Measurements from ENCODE around the gene SP5. TPM values are rescaled to one million over a fixed set of nuclear protein-coding genes. Genes with fewer than 3 reads are reported as not detected.

SP5 gene
- total and polyA plus RNA-seq, 4 donors, result 0.05 to 1.6 (median 1.2) TPM

DNA sequence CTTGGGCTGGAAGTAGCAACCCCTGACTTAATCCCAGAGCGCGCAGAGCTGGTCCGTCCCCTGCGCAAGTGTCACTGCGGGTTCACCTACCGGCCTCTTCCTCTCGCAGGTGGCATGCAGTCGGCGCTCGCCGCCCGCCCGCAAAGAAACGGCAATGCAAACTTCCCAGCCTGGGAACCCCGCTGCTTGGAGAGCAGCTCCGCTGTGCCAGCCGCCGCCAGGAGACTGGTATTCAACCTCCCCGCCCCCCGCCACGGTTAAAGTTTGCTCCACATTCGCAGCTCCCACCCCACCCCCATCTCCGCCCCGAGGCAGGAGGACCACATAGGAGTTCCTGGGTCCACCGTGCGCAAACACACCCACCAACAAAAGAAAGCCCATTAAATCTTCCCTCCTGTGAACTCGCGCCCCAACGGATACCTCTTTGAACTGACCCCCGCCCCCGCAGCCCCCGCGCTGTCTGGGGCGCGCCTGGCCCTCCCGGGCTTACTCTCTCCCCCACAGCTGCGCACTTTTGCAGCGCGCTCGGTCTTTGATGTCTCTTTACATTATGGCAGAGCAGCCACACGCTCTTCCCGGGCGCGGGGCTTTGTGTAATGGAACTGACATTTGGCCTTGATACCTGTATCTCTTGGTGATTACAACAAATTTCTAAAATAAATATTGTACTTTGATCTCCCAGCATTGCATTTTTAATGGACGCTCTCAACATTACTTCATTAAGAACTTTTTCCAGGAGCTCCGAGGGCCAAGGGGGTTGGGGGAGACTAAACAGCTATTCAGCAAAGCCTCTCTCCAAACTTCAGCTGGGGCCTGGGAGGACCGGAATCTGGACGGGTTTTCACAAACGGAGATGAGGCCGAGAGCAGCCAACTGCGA is 3.1 kb upstream of the SP5 start:
- peaks cover 0 to 2% (median 0%) of the 10 kb centered on the region in 4 donors for H3K36me3 ChIP-seq (ENCODE audit: control insufficient read depth in 4 of 4, insufficient read depth in 3 of 4, low read depth in 1 of 4, low read length in 3 of 4)
- peaks cover 16 to 43% (median 28%) of the 10 kb centered on the region in 4 donors for H3K4me1 ChIP-seq (ENCODE audit: control insufficient read depth in 4 of 4, insufficient read depth in 4 of 4, low read length in 3 of 4)
- 5% methylated on average over 51 of the region's 51 CpGs for WGBS
- H3K9ac ChIP-seq (ENCODE audit: low read depth in 1 of 2, low read length in 2 of 2), result no peak overlapping the region
- TF ChIP-seq FOXA1 (IDR thresholded peaks at IDR 0.05) (no peak), RAD21 (IDR thresholded peaks at IDR 0.05) (peak in 1 of 2 donors; percentile 12)
- no peak for DNase-seq (ENCODE audit: low spot score)
- no peaks in the 10 kb centered on the region for H3K9me3 ChIP-seq (ENCODE audit: control insufficient read depth in 4 of 4, low read length in 3 of 4)
- peak overlapping the region in 1 of 3 donors; percentile 44 for H3K4me3 ChIP-seq (ENCODE audit: low read depth in 1 of 3, low read length in 3 of 3)
- no peak overlapping the region for H3K27ac ChIP-seq (ENCODE audit: low read depth in 1 of 2, low read length in 2 of 2)
- no peaks in the 10 kb centered on the region for H3K27me3 ChIP-seq (ENCODE audit: control insufficient read depth in 4 of 4, insufficient read depth in 4 of 4, low read length in 3 of 4)

DNA sequence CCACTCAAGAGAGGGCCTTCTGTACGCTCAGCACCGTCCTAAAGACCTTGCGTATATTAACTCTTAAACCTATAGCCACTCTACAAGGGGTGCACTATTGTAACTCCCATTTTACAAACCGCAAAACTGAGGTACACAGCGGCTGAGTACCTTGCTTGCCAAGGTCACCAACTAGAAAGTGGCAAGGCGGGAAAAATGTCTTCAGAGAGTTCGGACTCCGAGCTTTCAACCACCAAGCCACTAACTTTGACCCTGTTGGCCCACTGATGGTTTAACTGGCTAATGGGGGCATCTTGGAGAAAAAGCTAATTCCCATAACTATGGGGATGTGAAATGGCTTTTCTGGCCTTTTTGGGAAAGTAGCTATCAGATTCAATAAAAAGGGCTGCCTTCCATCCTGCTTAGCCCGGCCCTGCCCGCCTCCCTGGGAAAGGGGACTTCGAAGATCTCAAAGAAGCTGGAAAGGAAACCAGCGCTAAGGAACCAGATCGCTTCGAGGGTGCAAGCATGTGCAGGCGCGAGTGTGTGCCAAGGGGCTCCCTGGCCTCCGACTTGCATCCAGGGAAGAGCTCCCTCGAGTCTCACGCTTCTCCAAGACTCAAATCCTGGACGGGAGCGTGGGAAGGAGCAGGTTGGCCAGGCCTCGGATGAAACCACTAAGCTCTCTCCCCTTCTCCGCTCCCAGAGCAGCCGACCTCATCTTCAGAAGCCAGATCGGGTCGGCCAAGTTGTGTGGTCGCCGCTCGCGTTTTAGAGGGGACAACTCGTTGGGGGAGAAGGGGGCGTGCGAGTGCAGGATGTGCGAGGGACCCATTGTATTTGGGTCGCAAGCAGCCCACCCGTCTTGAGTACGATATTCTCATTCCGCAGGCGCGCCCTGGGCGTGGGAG is 2.2 kb upstream of the SP5 start:
- TF ChIP-seq, protein P1, sequence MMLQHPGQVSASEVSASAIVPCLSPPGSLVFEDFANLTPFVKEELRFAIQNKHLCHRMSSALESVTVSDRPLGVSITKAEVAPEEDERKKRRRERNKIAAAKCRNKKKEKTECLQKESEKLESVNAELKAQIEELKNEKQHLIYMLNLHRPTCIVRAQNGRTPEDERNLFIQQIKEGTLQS (IDR thresholded peaks at IDR 0.05), result no peak
- TF ChIP-seq JUND (IDR thresholded peaks at IDR 0.05) (no peak), TAF1 (conservative IDR thresholded peaks at IDR 0.05) (no peak)
- TF ChIP-seq, protein P2, sequence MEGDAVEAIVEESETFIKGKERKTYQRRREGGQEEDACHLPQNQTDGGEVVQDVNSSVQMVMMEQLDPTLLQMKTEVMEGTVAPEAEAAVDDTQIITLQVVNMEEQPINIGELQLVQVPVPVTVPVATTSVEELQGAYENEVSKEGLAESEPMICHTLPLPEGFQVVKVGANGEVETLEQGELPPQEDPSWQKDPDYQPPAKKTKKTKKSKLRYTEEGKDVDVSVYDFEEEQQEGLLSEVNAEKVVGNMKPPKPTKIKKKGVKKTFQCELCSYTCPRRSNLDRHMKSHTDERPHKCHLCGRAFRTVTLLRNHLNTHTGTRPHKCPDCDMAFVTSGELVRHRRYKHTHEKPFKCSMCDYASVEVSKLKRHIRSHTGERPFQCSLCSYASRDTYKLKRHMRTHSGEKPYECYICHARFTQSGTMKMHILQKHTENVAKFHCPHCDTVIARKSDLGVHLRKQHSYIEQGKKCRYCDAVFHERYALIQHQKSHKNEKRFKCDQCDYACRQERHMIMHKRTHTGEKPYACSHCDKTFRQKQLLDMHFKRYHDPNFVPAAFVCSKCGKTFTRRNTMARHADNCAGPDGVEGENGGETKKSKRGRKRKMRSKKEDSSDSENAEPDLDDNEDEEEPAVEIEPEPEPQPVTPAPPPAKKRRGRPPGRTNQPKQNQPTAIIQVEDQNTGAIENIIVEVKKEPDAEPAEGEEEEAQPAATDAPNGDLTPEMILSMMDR (IDR thresholded peaks at IDR 0.05; ENCODE audit: low read depth, low read length, missing input control), result no peak
- Histone ChIP-seq H3K27me3 (ENCODE audit: control insufficient read depth in 4 of 4, insufficient read depth in 4 of 4, low read length in 3 of 4) (no peaks in the 10 kb centered on the region), H3K4me1 (ENCODE audit: control insufficient read depth in 4 of 4, insufficient read depth in 4 of 4, low read length in 3 of 4) (peaks cover 16 to 47% (median 30%) of the 10 kb centered on the region in 4 donors), H3K27ac (ENCODE audit: low read depth in 1 of 2, low read length in 2 of 2) (no peak overlapping the region), H3K36me3 (ENCODE audit: control insufficient read depth in 4 of 4, insufficient read depth in 3 of 4, low read depth in 1 of 4, low read length in 3 of 4) (peaks cover 0 to 2% (median 0%) of the 10 kb centered on the region in 4 donors), H3K4me3 (ENCODE audit: low read depth in 1 of 3, low read length in 3 of 3) (peak overlapping the region in 1 of 3 donors; percentile 64), H3K9me3 (ENCODE audit: control insufficient read depth in 4 of 4, low read length in 3 of 4) (no peaks in the 10 kb centered on the region), H3K9ac (ENCODE audit: low read depth in 1 of 2, low read length in 2 of 2) (no peak overlapping the region)
- 31% methylated on average over 41 of the region's 41 CpGs for WGBS
- no peak for DNase-seq (ENCODE audit: low spot score)

DNA sequence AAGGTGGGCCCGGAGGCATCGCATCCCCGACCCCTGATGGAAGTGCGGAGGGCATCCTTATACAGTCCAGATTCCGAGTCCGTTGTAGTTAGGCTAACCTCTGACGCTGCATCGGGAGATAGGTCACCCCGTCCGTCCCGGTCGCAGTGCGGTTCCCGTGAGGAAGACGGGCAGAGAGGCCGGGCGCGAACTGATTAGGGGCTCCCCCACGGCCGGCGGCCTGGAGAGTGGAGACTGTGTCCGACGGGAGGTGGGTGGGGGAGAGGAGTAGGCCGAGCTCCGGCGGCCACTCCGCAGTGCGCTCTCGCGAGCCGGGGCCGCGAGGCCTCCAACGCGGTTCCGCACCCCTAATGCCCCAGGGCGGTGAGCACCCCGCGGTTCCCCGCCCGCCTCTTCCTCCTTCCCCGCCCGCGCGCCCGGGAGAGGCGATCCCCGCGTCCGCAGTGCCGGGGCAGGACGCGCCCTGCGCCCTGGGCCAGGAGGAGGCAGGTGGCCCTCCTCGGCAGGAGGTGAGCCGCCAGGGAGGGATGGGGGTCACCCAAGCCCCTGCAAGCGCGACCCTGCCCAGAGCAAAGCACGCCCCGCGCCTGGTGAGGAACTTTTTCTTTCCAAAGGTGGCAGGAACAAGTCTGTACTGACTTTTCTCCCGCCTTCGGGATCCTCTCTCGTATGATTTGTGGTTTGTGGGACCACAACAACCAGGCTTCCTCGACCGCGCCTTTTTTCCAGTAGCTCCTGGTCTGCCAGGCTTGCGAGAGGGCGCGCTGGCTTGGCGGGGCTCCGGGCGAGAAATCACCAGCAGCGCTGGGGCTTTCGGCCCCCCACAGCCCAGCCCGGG is 1.4 kb upstream of the SP5 start:
- H3K27ac ChIP-seq (ENCODE audit: low read depth in 1 of 2, low read length in 2 of 2), result peak overlapping the region; percentile 63 to 66
- H3K27me3 ChIP-seq (ENCODE audit: control insufficient read depth in 4 of 4, insufficient read depth in 4 of 4, low read length in 3 of 4), result no peaks in the 10 kb centered on the region
- H3K36me3 ChIP-seq (ENCODE audit: control insufficient read depth in 4 of 4, insufficient read depth in 3 of 4, low read depth in 1 of 4, low read length in 3 of 4), result peaks cover 0 to 2% (median 0%) of the 10 kb centered on the region in 4 donors
- no peak for DNase-seq (ENCODE audit: low spot score)
- WGBS, result 4% methylated on average over 76 of the region's 76 CpGs
- H3K9ac ChIP-seq (ENCODE audit: low read depth in 1 of 2, low read length in 2 of 2), result peak overlapping the region; percentile 33 to 36
- peaks cover 16 to 47% (median 30%) of the 10 kb centered on the region in 4 donors for H3K4me1 ChIP-seq (ENCODE audit: control insufficient read depth in 4 of 4, insufficient read depth in 4 of 4, low read length in 3 of 4)
- H3K4me3 ChIP-seq (ENCODE audit: low read depth in 1 of 3, low read length in 3 of 3), result peak overlapping the region; percentile 57 to 64 (median 63)
- no peaks in the 10 kb centered on the region for H3K9me3 ChIP-seq (ENCODE audit: control insufficient read depth in 4 of 4, low read length in 3 of 4)
- no peak for TF ChIP-seq YY1 (IDR thresholded peaks at IDR 0.05)
- no peak for TF ChIP-seq JUND (IDR thresholded peaks at IDR 0.05)
- TF ChIP-seq TAF1 (conservative IDR thresholded peaks at IDR 0.05), result no peak
- no peak for TF ChIP-seq HNF4A (conservative IDR thresholded peaks at IDR 0.05)
- no peak for TF ChIP-seq HNF4G (IDR thresholded peaks at IDR 0.05)
- TF ChIP-seq GABPA (IDR thresholded peaks at IDR 0.05 in 1 of 2, conservative IDR thresholded peaks at IDR 0.05 in 1 of 2), result no peak
- TF ChIP-seq, protein P3, sequence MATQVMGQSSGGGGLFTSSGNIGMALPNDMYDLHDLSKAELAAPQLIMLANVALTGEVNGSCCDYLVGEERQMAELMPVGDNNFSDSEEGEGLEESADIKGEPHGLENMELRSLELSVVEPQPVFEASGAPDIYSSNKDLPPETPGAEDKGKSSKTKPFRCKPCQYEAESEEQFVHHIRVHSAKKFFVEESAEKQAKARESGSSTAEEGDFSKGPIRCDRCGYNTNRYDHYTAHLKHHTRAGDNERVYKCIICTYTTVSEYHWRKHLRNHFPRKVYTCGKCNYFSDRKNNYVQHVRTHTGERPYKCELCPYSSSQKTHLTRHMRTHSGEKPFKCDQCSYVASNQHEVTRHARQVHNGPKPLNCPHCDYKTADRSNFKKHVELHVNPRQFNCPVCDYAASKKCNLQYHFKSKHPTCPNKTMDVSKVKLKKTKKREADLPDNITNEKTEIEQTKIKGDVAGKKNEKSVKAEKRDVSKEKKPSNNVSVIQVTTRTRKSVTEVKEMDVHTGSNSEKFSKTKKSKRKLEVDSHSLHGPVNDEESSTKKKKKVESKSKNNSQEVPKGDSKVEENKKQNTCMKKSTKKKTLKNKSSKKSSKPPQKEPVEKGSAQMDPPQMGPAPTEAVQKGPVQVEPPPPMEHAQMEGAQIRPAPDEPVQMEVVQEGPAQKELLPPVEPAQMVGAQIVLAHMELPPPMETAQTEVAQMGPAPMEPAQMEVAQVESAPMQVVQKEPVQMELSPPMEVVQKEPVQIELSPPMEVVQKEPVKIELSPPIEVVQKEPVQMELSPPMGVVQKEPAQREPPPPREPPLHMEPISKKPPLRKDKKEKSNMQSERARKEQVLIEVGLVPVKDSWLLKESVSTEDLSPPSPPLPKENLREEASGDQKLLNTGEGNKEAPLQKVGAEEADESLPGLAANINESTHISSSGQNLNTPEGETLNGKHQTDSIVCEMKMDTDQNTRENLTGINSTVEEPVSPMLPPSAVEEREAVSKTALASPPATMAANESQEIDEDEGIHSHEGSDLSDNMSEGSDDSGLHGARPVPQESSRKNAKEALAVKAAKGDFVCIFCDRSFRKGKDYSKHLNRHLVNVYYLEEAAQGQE (IDR thresholded peaks at IDR 0.05), result no peak
- TF ChIP-seq NR2F2 (IDR thresholded peaks at IDR 0.05), result no peak
- no peak for TF ChIP-seq RAD21 (IDR thresholded peaks at IDR 0.05)
- TF ChIP-seq RXRA (IDR thresholded peaks at IDR 0.05), result no peak
- TF ChIP-seq, protein P1 (IDR thresholded peaks at IDR 0.05), result no peak
- no peak for TF ChIP-seq EGR1 (IDR thresholded peaks at IDR 0.05; ENCODE audit: low read depth in 2 of 2)

Data from liver (tissue), 9 donors.